ENCODE results near the gene AGTR2. TPM values are rescaled to one million over a fixed set of nuclear protein-coding genes. Genes with fewer than 3 reads are reported as not detected.

AGTR2 gene
- total and polyA plus RNA-seq, 2 donors (not counting 3 experiments of a cell fraction or from before 2014, with no cell fraction given): not detected

DNA sequence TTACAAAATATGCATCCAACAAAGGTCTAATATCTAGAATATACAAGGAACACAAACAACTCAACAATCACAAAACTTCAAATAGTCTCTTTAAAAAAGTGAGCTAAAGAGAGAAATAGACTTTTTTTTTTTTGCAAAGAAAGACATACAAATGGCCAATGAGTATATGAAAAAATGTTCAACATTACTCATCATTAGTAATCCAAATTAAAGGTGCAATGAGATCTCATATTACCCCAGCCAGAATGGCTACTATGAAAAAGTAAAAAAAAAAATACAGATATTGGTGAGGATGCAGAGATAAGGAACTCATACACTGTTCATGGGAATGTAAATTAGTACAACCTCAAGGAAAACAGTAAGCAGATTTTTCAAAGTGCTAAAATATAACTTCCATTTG is 24.1 kb downstream of the AGTR2 start:
- no TSS peak for BruUV-seq (replicated peaks)
- no peak overlapping the region for H3K4me3 ChIP-seq (replicated peaks in 1 of 3; ENCODE audit: insufficient read depth in 1 of 3, low read depth in 1 of 3, low read length in 3 of 3)
- no peak for TF ChIP-seq JUN (IDR thresholded peaks at IDR 0.05; ENCODE audit: borderline replicate concordance, insufficient read depth, insufficient read length, low read depth)
- TF ChIP-seq, protein P1, sequence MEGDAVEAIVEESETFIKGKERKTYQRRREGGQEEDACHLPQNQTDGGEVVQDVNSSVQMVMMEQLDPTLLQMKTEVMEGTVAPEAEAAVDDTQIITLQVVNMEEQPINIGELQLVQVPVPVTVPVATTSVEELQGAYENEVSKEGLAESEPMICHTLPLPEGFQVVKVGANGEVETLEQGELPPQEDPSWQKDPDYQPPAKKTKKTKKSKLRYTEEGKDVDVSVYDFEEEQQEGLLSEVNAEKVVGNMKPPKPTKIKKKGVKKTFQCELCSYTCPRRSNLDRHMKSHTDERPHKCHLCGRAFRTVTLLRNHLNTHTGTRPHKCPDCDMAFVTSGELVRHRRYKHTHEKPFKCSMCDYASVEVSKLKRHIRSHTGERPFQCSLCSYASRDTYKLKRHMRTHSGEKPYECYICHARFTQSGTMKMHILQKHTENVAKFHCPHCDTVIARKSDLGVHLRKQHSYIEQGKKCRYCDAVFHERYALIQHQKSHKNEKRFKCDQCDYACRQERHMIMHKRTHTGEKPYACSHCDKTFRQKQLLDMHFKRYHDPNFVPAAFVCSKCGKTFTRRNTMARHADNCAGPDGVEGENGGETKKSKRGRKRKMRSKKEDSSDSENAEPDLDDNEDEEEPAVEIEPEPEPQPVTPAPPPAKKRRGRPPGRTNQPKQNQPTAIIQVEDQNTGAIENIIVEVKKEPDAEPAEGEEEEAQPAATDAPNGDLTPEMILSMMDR (IDR thresholded peaks at IDR 0.05; ENCODE audit: extremely low read depth in 1 of 2, insufficient read depth in 1 of 2, low read depth in 1 of 2, low read length in 2 of 2): no peak
- TF ChIP-seq POLR2AphosphoS5 (IDR thresholded peaks at IDR 0.05; ENCODE audit: insufficient read depth, low read depth, low read length): no peak
- no peak for TF ChIP-seq GATA2 (IDR thresholded peaks at IDR 0.05; ENCODE audit: insufficient read depth, insufficient read length, low read depth, low read length)
- TF ChIP-seq, protein P2, sequence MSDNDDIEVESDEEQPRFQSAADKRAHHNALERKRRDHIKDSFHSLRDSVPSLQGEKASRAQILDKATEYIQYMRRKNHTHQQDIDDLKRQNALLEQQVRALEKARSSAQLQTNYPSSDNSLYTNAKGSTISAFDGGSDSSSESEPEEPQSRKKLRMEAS (IDR thresholded peaks at IDR 0.05; ENCODE audit: insufficient read depth, insufficient read length): no peak
- no peak for TF ChIP-seq EZH2 (IDR thresholded peaks at IDR 0.05; ENCODE audit: borderline replicate concordance, low read depth, low read length, severe bottlenecking)
- no peak for TF ChIP-seq POLR2A (IDR thresholded peaks at IDR 0.05; ENCODE audit: low read depth, low read length)
- no peak for TF ChIP-seq MYC (IDR thresholded peaks at IDR 0.05; ENCODE audit: low read depth, low read length)
- no peak for TF ChIP-seq FOS (IDR thresholded peaks at IDR 0.05; ENCODE audit: borderline replicate concordance, insufficient read depth, low read length)
- intact Hi-C loops (cut with micrococcal nuclease) (no loop called here), dilution Hi-C loops (cut with MboI; ENCODE audit: extremely low pct_ligation_motif_present, low sequenced_read_pairs) (no loop called here)
- DNase-seq (ENCODE audit: low read depth, low spot score): no peak
- ChIA-PET POLR2A (no interaction called here), CTCF (no interaction called here)
- no peaks in the 10 kb centered on the region for H3K36me3 ChIP-seq (ENCODE audit: control insufficient read depth in 2 of 2, extremely low read depth in 1 of 2, insufficient read depth in 2 of 2, low read length in 2 of 2)
- no peak overlapping the region for H3K9ac ChIP-seq (replicated peaks; ENCODE audit: extremely low read depth, insufficient read depth, low read length)
- H3K27me3 ChIP-seq (ENCODE audit: control insufficient read depth in 2 of 2, insufficient read depth in 2 of 2, low read length in 2 of 2): no peaks in the 10 kb centered on the region
- no peaks in the 10 kb centered on the region for H3K4me1 ChIP-seq (ENCODE audit: control insufficient read depth, extremely low read depth, insufficient read depth, low read length)
- no peaks in the 10 kb centered on the region for H3K79me2 ChIP-seq (ENCODE audit: control insufficient read depth, insufficient read depth, low read length)
- H2AFZ ChIP-seq (ENCODE audit: low read depth, low read length): no peak overlapping the region
- H3K27ac ChIP-seq (ENCODE audit: insufficient read depth, low read depth, low read length): no peak overlapping the region
- no peak for FAIRE-seq
- no peak overlapping the region for H3K4me2 ChIP-seq (ENCODE audit: insufficient read depth, low read length)
- no peaks in the 10 kb centered on the region for H3K9me1 ChIP-seq (replicated peaks; ENCODE audit: control insufficient read depth, extremely low read depth, insufficient read depth, low read length)
- no peaks in the 10 kb centered on the region for H3K9me3 ChIP-seq (replicated peaks; ENCODE audit: control insufficient read depth, insufficient read depth, low read length)
- H4K20me1 ChIP-seq (replicated peaks; ENCODE audit: control insufficient read depth, extremely low read depth, insufficient read depth, low read length): no peaks in the 10 kb centered on the region

All from endothelial cell of umbilical vein (primary cell).